Measurements from ENCODE around the gene SPACA6. TPM values are rescaled to one million over a fixed set of nuclear protein-coding genes. Genes with fewer than 3 reads are reported as not detected.

Gene SPACA6
- total and polyA plus RNA-seq, 9 of the 15 experiments (the other 6 are each of a cell fraction or from before 2014, with no cell fraction given) = 1.3 to 17.3 (median 6.2) TPM

DNA sequence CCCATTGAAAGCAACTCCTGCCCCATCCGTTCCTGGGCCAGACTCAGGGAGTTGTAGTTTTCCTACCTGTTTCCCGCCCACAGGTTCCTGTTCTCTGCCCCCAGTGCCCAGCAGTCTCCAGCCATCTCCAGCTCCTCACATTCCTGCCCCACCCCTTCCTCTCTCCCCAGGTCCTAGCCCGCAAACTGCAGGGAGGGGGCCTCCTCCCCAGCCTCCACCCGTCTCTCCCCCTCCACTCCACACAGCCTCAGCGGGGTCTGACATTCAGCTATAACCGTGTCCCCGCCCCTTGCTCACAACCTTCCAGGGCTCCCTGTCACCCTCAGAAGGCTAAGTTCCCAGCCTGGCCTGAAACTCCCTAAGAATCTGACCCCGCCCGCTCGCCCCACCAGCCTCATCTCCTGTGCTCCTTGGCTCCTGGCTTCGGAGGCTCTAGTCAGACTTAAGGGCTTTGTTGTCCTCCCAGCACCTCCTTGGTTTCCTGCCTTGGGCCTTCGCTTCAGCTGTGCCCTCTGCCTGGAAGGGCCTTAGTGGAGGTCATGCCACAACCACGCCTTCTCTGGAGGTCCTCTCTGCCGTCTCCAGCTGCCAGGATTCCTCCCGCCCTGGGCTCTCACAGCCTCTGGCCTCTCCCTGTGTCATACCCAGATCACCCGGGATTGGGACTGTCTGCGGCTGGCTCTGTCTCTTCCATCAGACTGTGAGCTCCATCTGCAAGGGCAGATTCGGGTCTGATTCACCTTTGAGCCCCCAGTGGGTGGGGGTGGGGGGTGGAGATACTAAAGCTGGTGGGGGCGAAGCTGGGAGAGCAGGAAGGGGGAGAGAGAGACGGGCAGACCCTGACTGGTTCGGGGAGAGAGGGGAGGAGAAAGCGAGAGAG lies 5.1 kb upstream of the SPACA6 start (continued):
- TF ChIP-seq ZFPM2 (CRISPR knock-in tag; IDR thresholded peaks at IDR 0.05) (no peak), GABPB1 (CRISPR knock-in tag; IDR thresholded peaks at IDR 0.05) (no peak), ZNF717 (CRISPR knock-in tag; IDR thresholded peaks at IDR 0.05) (no peak), TFAP4 (CRISPR knock-in tag; IDR thresholded peaks at IDR 0.05; ENCODE audit: borderline replicate concordance) (peak; percentile 39; the same call in 1 of the 2 replicates), DDX20 (tag; IDR thresholded peaks at IDR 0.05; ENCODE audit: low read depth) (no peak)
- TF ChIP-seq, protein P1, sequence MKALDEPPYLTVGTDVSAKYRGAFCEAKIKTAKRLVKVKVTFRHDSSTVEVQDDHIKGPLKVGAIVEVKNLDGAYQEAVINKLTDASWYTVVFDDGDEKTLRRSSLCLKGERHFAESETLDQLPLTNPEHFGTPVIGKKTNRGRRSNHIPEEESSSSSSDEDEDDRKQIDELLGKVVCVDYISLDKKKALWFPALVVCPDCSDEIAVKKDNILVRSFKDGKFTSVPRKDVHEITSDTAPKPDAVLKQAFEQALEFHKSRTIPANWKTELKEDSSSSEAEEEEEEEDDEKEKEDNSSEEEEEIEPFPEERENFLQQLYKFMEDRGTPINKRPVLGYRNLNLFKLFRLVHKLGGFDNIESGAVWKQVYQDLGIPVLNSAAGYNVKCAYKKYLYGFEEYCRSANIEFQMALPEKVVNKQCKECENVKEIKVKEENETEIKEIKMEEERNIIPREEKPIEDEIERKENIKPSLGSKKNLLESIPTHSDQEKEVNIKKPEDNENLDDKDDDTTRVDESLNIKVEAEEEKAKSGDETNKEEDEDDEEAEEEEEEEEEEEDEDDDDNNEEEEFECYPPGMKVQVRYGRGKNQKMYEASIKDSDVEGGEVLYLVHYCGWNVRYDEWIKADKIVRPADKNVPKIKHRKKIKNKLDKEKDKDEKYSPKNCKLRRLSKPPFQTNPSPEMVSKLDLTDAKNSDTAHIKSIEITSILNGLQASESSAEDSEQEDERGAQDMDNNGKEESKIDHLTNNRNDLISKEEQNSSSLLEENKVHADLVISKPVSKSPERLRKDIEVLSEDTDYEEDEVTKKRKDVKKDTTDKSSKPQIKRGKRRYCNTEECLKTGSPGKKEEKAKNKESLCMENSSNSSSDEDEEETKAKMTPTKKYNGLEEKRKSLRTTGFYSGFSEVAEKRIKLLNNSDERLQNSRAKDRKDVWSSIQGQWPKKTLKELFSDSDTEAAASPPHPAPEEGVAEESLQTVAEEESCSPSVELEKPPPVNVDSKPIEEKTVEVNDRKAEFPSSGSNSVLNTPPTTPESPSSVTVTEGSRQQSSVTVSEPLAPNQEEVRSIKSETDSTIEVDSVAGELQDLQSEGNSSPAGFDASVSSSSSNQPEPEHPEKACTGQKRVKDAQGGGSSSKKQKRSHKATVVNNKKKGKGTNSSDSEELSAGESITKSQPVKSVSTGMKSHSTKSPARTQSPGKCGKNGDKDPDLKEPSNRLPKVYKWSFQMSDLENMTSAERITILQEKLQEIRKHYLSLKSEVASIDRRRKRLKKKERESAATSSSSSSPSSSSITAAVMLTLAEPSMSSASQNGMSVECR (CRISPR knock-in tag; IDR thresholded peaks at IDR 0.05) = peak; percentile 47; the same call in 1 of the 2 replicates
